ENCODE results near the gene MBD2. TPM values are rescaled to one million over a fixed set of nuclear protein-coding genes. Genes with fewer than 3 reads are reported as not detected.

The MBD2 gene
- total RNA-seq, 1 donor from 2014 or later = 43.0 TPM

DNA sequence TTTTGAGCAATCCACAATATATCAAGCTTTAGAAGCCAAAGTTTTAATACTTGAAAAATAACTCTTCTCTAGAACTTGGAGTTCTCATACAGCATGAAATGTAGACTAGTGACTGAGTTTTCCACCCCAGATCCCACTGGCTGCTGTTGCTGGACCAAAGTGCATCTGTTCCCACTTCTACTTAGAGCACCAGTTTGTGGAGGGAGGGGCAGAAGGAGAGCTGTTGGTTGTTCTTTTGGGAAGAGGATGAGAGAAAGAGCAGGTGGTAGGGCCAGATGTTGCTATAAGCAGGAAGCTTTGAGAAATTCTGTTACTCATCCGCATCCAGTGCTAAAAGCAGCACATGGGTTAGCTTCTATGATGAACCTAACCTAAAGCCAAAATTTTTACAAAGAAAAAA is 59.0 kb downstream of the MBD2 start:
- peaks cover 0 to 28% of the 10 kb centered on the region in 2 donors for H3K36me3 ChIP-seq
- intact Hi-C loops (cut with DNase I) = loop anchor here (5.0 kb wide), 1 partner anchor 127 kb away; no protein-coding TSS in a partner anchor
- TF ChIP-seq, protein P1, sequence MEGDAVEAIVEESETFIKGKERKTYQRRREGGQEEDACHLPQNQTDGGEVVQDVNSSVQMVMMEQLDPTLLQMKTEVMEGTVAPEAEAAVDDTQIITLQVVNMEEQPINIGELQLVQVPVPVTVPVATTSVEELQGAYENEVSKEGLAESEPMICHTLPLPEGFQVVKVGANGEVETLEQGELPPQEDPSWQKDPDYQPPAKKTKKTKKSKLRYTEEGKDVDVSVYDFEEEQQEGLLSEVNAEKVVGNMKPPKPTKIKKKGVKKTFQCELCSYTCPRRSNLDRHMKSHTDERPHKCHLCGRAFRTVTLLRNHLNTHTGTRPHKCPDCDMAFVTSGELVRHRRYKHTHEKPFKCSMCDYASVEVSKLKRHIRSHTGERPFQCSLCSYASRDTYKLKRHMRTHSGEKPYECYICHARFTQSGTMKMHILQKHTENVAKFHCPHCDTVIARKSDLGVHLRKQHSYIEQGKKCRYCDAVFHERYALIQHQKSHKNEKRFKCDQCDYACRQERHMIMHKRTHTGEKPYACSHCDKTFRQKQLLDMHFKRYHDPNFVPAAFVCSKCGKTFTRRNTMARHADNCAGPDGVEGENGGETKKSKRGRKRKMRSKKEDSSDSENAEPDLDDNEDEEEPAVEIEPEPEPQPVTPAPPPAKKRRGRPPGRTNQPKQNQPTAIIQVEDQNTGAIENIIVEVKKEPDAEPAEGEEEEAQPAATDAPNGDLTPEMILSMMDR (IDR thresholded peaks at IDR 0.05) = no peak
- TF ChIP-seq POLR2AphosphoS5 (IDR thresholded peaks at IDR 0.05; ENCODE audit: insufficient read depth in 1 of 2, low read depth in 1 of 2) (no peak), POLR2A (IDR thresholded peaks at IDR 0.05) (no peak)

DNA sequence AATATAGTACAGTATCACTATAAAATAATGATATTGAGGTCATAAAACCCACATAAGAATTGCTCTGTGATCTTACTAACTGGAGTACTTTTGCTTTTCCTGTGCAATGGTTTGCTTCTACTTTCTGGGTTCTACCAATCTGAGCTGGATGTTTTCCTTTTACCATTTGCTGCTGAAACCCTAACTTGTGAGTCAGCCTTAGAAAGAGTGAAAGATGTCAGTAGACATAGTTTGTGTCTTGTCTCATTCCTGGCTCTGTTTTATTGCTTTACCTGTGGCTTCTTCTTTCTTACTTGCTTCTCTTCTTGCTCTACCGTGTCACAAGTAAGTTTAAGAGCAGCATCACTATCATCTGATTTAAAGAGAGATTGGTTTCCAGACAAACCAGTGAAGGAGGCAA is 61.0 kb downstream of the MBD2 start:
- Histone ChIP-seq H3K27ac (no peak overlapping the region), H3K9me3 (no peaks in the 10 kb centered on the region), H3K4me3 (no peak overlapping the region), H3K27me3 (no peaks in the 10 kb centered on the region), H3K36me3 (peaks cover 0 to 40% of the 10 kb centered on the region in 2 donors), H3K4me1 (no peaks in the 10 kb centered on the region)
- TF ChIP-seq POLR2AphosphoS5 (IDR thresholded peaks at IDR 0.05; ENCODE audit: insufficient read depth in 1 of 2, low read depth in 1 of 2) (no peak), POLR2A (IDR thresholded peaks at IDR 0.05) (no peak)
- TF ChIP-seq, protein P1 (IDR thresholded peaks at IDR 0.05) = no peak
- intact Hi-C loops (cut with DNase I) = no loop called here
- no peak for DNase-seq (ENCODE audit: extremely low spot score in 2 of 2)

More for the DNA sequence above, 59.0 kb downstream of the MBD2 start:
- no peak overlapping the region for H3K27ac ChIP-seq
- H3K4me1 ChIP-seq = no peaks in the 10 kb centered on the region
- no peaks in the 10 kb centered on the region for H3K9me3 ChIP-seq
- no peaks in the 10 kb centered on the region for H3K27me3 ChIP-seq
- H3K4me3 ChIP-seq = no peak overlapping the region
- no peak for DNase-seq (ENCODE audit: extremely low spot score in 2 of 2)

DNA sequence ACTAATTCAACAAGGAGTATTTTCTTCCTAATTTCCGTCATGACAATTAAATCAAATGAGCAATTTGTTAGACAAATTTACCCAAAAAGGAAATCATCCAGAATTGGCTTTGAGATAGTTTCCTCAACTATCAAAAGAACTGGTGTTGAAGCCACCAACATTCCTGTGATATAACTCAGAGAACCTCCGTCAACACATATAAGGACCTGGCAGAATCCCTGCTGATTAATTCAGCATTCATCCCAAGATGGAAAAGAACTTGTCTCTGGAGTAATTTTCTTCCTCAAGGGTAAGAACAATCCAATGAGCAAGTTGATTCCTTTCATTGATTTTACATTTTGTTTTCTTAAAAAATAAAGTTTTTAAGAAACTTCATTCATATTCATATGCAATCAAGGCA is 62.0 kb downstream of the MBD2 start:
- Histone ChIP-seq H3K36me3 (peaks cover 0 to 46% of the 10 kb centered on the region in 2 donors), H3K4me3 (no peak overlapping the region), H3K27me3 (no peaks in the 10 kb centered on the region), H3K9me3 (no peaks in the 10 kb centered on the region), H3K27ac (no peak overlapping the region), H3K4me1 (no peaks in the 10 kb centered on the region)
- intact Hi-C loops (cut with DNase I) = no loop called here
- no peak for DNase-seq (ENCODE audit: extremely low spot score in 2 of 2)
- TF ChIP-seq POLR2AphosphoS5 (IDR thresholded peaks at IDR 0.05; ENCODE audit: insufficient read depth in 1 of 2, low read depth in 1 of 2) = no peak
- no peak for TF ChIP-seq POLR2A (IDR thresholded peaks at IDR 0.05)
- TF ChIP-seq, protein P1 (IDR thresholded peaks at IDR 0.05) = no peak

DNA sequence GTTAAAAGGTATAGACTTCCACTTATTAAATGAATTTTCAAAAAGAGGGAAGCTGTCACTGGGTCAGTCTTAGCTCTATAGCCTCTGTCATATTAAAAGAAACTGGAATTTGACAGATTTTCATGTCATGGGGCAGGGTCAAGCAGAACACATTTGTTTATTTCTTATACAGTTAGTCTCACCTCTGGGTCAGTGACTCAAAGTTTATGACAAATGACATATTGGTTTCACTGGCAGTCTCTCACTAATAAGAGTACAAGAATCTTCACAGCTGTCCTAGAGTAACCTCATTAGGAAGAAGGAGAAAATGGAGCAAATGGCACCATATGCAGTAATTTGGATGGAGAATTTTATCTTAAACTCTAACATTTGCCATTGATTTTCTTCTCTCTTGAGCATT is 63.2 kb downstream of the MBD2 start:
- TF ChIP-seq POLR2AphosphoS5 (IDR thresholded peaks at IDR 0.05; ENCODE audit: insufficient read depth in 1 of 2, low read depth in 1 of 2) = no peak
- TF ChIP-seq POLR2A (IDR thresholded peaks at IDR 0.05) = no peak
- TF ChIP-seq, protein P1 (IDR thresholded peaks at IDR 0.05) = no peak

DNA sequence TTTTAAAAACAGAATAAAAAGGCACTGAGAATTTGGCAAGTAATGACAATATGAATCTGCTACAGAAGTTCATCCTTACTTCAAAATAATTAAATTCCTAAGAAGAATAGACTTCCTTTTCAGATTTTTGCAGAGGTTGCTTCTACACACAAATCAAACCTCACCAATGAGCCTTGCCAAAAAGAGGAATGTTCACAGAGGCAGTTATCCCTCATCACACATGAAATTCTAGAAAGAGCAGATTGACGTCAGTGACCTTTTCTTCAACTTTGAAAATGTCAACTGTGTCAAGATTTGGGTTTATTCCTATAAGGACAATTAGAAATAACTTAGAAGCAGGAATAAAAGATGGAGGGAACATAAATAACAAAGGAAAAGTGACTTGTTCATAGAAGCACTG is 64.6 kb downstream of the MBD2 start:
- intact Hi-C loops (cut with DNase I) = no loop called here

More for the DNA sequence above, 63.2 kb downstream of the MBD2 start:
- Histone ChIP-seq H3K27me3 (no peaks in the 10 kb centered on the region), H3K27ac (no peak overlapping the region), H3K4me3 (no peak overlapping the region), H3K36me3 (peaks cover 0 to 48% of the 10 kb centered on the region in 2 donors), H3K9me3 (no peaks in the 10 kb centered on the region), H3K4me1 (no peaks in the 10 kb centered on the region)
- no peak for DNase-seq (ENCODE audit: extremely low spot score in 2 of 2)
- intact Hi-C loops (cut with DNase I) = no loop called here

More for the DNA sequence above, 64.6 kb downstream of the MBD2 start:
- H3K36me3 ChIP-seq = peaks cover 0 to 60% of the 10 kb centered on the region in 2 donors
- H3K27me3 ChIP-seq = no peaks in the 10 kb centered on the region
- no peak for DNase-seq (ENCODE audit: extremely low spot score in 2 of 2)
- H3K9me3 ChIP-seq = no peaks in the 10 kb centered on the region
- H3K4me3 ChIP-seq = no peak overlapping the region
- no peaks in the 10 kb centered on the region for H3K4me1 ChIP-seq
- TF ChIP-seq POLR2AphosphoS5 (IDR thresholded peaks at IDR 0.05; ENCODE audit: insufficient read depth in 1 of 2, low read depth in 1 of 2) = no peak
- TF ChIP-seq, protein P1 (IDR thresholded peaks at IDR 0.05) = no peak
- no peak for TF ChIP-seq POLR2A (IDR thresholded peaks at IDR 0.05)
- no peak overlapping the region for H3K27ac ChIP-seq

All from vagina (tissue), 2 donors.